ENCODE data around the gene MAB21L3.

DNA sequence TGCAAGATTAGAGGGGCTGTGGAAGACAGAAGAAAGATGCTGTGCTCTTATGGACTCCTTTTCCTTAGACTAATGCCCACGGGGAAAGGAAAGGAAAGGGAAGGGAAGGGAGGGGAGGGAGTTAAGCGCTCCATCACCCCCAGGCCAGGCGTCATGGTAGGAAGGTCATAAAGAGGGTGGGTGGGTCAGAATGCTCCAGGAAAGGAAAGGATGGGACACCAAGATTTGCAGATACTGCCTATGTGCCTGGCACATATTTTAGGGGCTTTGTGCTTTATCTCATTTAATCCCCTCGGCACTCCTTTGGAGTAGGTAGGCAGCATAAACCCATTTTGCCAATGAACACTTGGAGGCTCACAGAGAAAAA lies 41.4 kb downstream of the MAB21L3 start:
- TF ChIP-seq, protein P1, sequence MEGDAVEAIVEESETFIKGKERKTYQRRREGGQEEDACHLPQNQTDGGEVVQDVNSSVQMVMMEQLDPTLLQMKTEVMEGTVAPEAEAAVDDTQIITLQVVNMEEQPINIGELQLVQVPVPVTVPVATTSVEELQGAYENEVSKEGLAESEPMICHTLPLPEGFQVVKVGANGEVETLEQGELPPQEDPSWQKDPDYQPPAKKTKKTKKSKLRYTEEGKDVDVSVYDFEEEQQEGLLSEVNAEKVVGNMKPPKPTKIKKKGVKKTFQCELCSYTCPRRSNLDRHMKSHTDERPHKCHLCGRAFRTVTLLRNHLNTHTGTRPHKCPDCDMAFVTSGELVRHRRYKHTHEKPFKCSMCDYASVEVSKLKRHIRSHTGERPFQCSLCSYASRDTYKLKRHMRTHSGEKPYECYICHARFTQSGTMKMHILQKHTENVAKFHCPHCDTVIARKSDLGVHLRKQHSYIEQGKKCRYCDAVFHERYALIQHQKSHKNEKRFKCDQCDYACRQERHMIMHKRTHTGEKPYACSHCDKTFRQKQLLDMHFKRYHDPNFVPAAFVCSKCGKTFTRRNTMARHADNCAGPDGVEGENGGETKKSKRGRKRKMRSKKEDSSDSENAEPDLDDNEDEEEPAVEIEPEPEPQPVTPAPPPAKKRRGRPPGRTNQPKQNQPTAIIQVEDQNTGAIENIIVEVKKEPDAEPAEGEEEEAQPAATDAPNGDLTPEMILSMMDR (conservative IDR thresholded peaks at IDR 0.05; ENCODE audit: low read depth, low read length), result no peak
- TF ChIP-seq EZH2 (IDR thresholded peaks at IDR 0.05; ENCODE audit: borderline replicate concordance, low read depth, low read length, poor library complexity, severe bottlenecking), result no peak

All from A673 (cell line).